ENCODE results near the gene RADX.
"Not testable (repeated sequence)": the region's sequence is repeated elsewhere in the genome, so short reads cannot be mapped to it uniquely, and the experiment has no call there.

The RADX gene
- long read RNA-seq, donor 1: 0 reads
- long read RNA-seq, donor 2: 0 reads
- long read RNA-seq, donor 3: 0 reads
- long read RNA-seq, donor 4: 0 reads
- long read RNA-seq, donor 5: 0 reads
- long read RNA-seq, donor 6: 0 reads
- long read RNA-seq, donor 7: 0 reads
- long read RNA-seq, donor 8, partial matches to known transcripts: 0 of 2 reads
- long read RNA-seq, donor 8, other reads (novel, unspliced or antisense): 0 of 2 reads

GRCh38 chrX:106611679-106612392 lies at the start of gene RADX:
TSS of gene RADX (plus strand) at chrX:106611978. CDS start at chrX:106612081, 103 bp downstream.
- DNase-seq: peak; percentile 40

GRCh38 chrX:106564986-106565385 lies 46.8 kb upstream of the RADX start:
- DNase-seq: no peak

- DNase-seq: no peak
These were observed 45.4 kb upstream of the RADX start for GRCh38 chrX:106566362-106566761.

GRCh38 chrX:106581856-106582255 lies 29.9 kb upstream of the RADX start:
- DNase-seq: no peak

- no peak for DNase-seq
These were observed 26.3 kb upstream of the RADX start for GRCh38 chrX:106585478-106585877.

GRCh38 chrX:106588801-106589200 lies 23.0 kb upstream of the RADX start:
- DNase-seq: no peak

GRCh38 chrX:106599411-106599810 lies 12.4 kb upstream of the RADX start:
- no peak for DNase-seq

- no peak for DNase-seq
These were observed 5.2 kb upstream of the RADX start for GRCh38 chrX:106606571-106606970.

GRCh38 chrX:106608016-106608415 lies 3.8 kb upstream of the RADX start:
- DNase-seq: no peak

- peak; percentile 30 for DNase-seq
These were observed 480 bp upstream of the RADX start for GRCh38 chrX:106611317-106611678.

- DNase-seq: no peak
These were observed 600 bp downstream of the RADX start for GRCh38 chrX:106612393-106612763.

- no peak for DNase-seq
These were observed 1.5 kb downstream of the RADX start for GRCh38 chrX:106613277-106613676.

GRCh38 chrX:106615041-106615440 lies 3.3 kb downstream of the RADX start:
- no peak for DNase-seq

GRCh38 chrX:106619797-106620196 lies 8.0 kb downstream of the RADX start:
- DNase-seq: no peak

GRCh38 chrX:106621836-106622235 lies 10.1 kb downstream of the RADX start:
- DNase-seq: no peak

- no peak for DNase-seq
These were observed 15.0 kb downstream of the RADX start for GRCh38 chrX:106626789-106627188.

- DNase-seq: no peak
These were observed 19.8 kb downstream of the RADX start for GRCh38 chrX:106631615-106632014.

GRCh38 chrX:106649523-106650428 lies 38.0 kb downstream of the RADX start:
- no peak for DNase-seq

GRCh38 chrX:106653625-106654024 lies 41.8 kb downstream of the RADX start:
- not testable (repeated sequence) for DNase-seq

GRCh38 chrX:106670631-106671030 lies 58.9 kb downstream of the RADX start:
- DNase-seq: no peak

- DNase-seq: no peak
These were observed 60.7 kb downstream of the RADX start for GRCh38 chrX:106672527-106672926.

- no peak for DNase-seq
These were observed 68.9 kb downstream of the RADX start for GRCh38 chrX:106680716-106681115.

- DNase-seq: no peak
These were observed 72.4 kb downstream of the RADX start for GRCh38 chrX:106684207-106684606.

Data from right kidney (tissue), 9 donors.